Measurements from ENCODE around the gene SIAE.
"Not testable (repeated sequence)": the region's sequence is repeated elsewhere in the genome, so short reads cannot be mapped to it uniquely, and the experiment has no call there.

The SIAE gene

GRCh38 chr11:124618863-124619262 is 54.7 kb downstream of the SIAE start:
- no peak for DNase-seq

GRCh38 chr11:124612567-124613246 is 60.8 kb downstream of the SIAE start:
- no peak for DNase-seq

GRCh38 chr11:124612045-124612444 is 61.5 kb downstream of the SIAE start:
- DNase-seq: no peak

GRCh38 chr11:124611064-124611463 is 62.5 kb downstream of the SIAE start, which contains the start of gene PANX3:
Gene PANX3, plus strand, starts transcription at chr11:124611428. Its CDS starts 129 bp downstream, at chr11:124611557.
- no peak for DNase-seq

GRCh38 chr11:124610295-124610694 is 63.2 kb downstream of the SIAE start:
- DNase-seq: no peak

- DNase-seq: no peak
Measured at GRCh38 chr11:124608147-124608546, 65.4 kb downstream of the SIAE start.

- DNase-seq: no peak
Measured at GRCh38 chr11:124605719-124606118, 67.8 kb downstream of the SIAE start.

- DNase-seq: not testable (repeated sequence)
Measured at GRCh38 chr11:124602723-124603122, 70.8 kb downstream of the SIAE start.

- no peak for DNase-seq
Measured at GRCh38 chr11:124602193-124602592, 71.3 kb downstream of the SIAE start.

GRCh38 chr11:124600621-124601320 is 72.8 kb downstream of the SIAE start:
- no peak for DNase-seq

GRCh38 chr11:124597626-124598025 is 75.9 kb downstream of the SIAE start:
- no peak for DNase-seq

GRCh38 chr11:124595302-124595701 is 78.2 kb downstream of the SIAE start:
- DNase-seq: no peak

- DNase-seq: no peak
Measured at GRCh38 chr11:124592627-124593026, 80.9 kb downstream of the SIAE start.

GRCh38 chr11:124591430-124591829 is 82.1 kb downstream of the SIAE start:
- no peak for DNase-seq

GRCh38 chr11:124586238-124586860 is 87.2 kb downstream of the SIAE start:
- peak; percentile 5 for DNase-seq

- no peak for DNase-seq
Measured at GRCh38 chr11:124584681-124585372, 88.7 kb downstream of the SIAE start.

GRCh38 chr11:124583781-124584180 is 89.8 kb downstream of the SIAE start:
- no peak for DNase-seq
